H9 (cell line): Measurements from ENCODE around the gene VIPR2. TPM values are rescaled to one million over a fixed set of nuclear protein-coding genes. Genes with fewer than 3 reads are reported as not detected.

Experiments
- DNase-seq: peaks from one replicate; pipeline ENCODE4 v3.0.0-alpha.2; 2017
- H2AFZ ChIP-seq: one replicate; pipeline ENCODE4 v1.6.1; 2013; ENCODE audit warnings: mild to moderate bottlenecking, low read length, control low read depth, moderate library complexity
- H2AK5ac ChIP-seq: 2 replicates; pipeline ENCODE4 v1.6.1; 2013; ENCODE audit warnings: low read length, control low read depth, mixed read lengths; ENCODE audit not compliant: insufficient read length
- H2BK120ac ChIP-seq: one replicate; pipeline ENCODE4 v1.6.1; 2013; ENCODE audit warnings: low read depth, mild to moderate bottlenecking, low read length, control low read depth, inconsistent platforms; ENCODE audit not compliant: poor library complexity, severe bottlenecking
- H2BK12ac ChIP-seq: 2 replicates; pipeline ENCODE4 v1.6.1; 2013; ENCODE audit warnings: low read length, control low read depth, mixed read lengths, low read depth; ENCODE audit not compliant: insufficient read length
- H2BK15ac ChIP-seq: 2 replicates; pipeline ENCODE4 v1.6.1; 2013; ENCODE audit warnings: low read depth, low read length, control low read depth
- H2BK20ac ChIP-seq: one replicate; pipeline ENCODE4 v1.6.1; 2013; ENCODE audit warnings: low read depth, mild to moderate bottlenecking, low read length, control low read depth, inconsistent platforms; ENCODE audit not compliant: poor library complexity, severe bottlenecking
- H2BK5ac ChIP-seq: 2 replicates; pipeline ENCODE4 v1.6.1; 2013; ENCODE audit warnings: low read length, control low read depth, mixed read lengths; ENCODE audit not compliant: insufficient read length
- H3K14ac ChIP-seq: 2 replicates; pipeline ENCODE4 v1.6.1; 2013; ENCODE audit warnings: low read length, control low read depth; ENCODE audit not compliant: insufficient read depth
- H3K18ac ChIP-seq: 2 replicates; pipeline ENCODE4 v1.6.1; 2013; ENCODE audit warnings: low read depth, mild to moderate bottlenecking, mixed read lengths, low read length, control low read depth; ENCODE audit not compliant: insufficient read length
- H3K23ac ChIP-seq: 2 replicates; pipeline ENCODE4 v1.6.1; 2013; ENCODE audit warnings: low read length, control low read depth, mixed read lengths, low read depth; ENCODE audit not compliant: insufficient read length
- H3K23me2 ChIP-seq: 2 replicates; pipeline ENCODE4 v1.6.1; 2013; ENCODE audit warnings: low read depth, mild to moderate bottlenecking, mixed read lengths, low read length, control low read depth; ENCODE audit not compliant: insufficient read length, poor library complexity, severe bottlenecking
- H3K27ac ChIP-seq: 2 replicates; pipeline ENCODE4 v1.5.1; 2013; ENCODE audit warnings: low read length, control low read depth, mixed read lengths, low read depth; ENCODE audit not compliant: insufficient read length
- H3K27me3 ChIP-seq: 2 replicates; pipeline ENCODE4 v1.6.1; 2013; ENCODE audit warnings: low read length, control low read depth, inconsistent platforms; ENCODE audit not compliant: insufficient read depth
- H3K4ac ChIP-seq: 2 replicates; pipeline ENCODE4 v1.6.1; 2013; ENCODE audit warnings: low read depth, mild to moderate bottlenecking, control low read depth, inconsistent platforms, low read length, moderate library complexity
- H3K4me1 ChIP-seq: 2 replicates; pipeline ENCODE4 v1.6.1; 2013; ENCODE audit warnings: low read length, control low read depth, inconsistent platforms; ENCODE audit not compliant: insufficient read depth
- H3K4me2 ChIP-seq: 2 replicates; pipeline ENCODE4 v1.6.1; 2013; ENCODE audit warnings: low read length, control low read depth, mixed read lengths; ENCODE audit not compliant: insufficient read length, insufficient read depth
- H3K56ac ChIP-seq: 2 replicates; pipeline ENCODE4 v1.6.1; 2013; ENCODE audit warnings: low read depth, mild to moderate bottlenecking, mixed read lengths, low read length, control low read depth; ENCODE audit not compliant: insufficient read length
- H3K79me1 ChIP-seq: 2 replicates; pipeline ENCODE4 v1.6.1; 2013; ENCODE audit warnings: low read depth, mild to moderate bottlenecking, moderate library complexity, low read length, control low read depth, inconsistent platforms; ENCODE audit not compliant: insufficient read depth, poor library complexity, severe bottlenecking
- H3K79me2 ChIP-seq: 2 replicates; pipeline ENCODE4 v1.6.1; 2013; ENCODE audit warnings: low read length, control low read depth, inconsistent platforms; ENCODE audit not compliant: insufficient read depth
- H3K9ac ChIP-seq: 2 replicates; pipeline ENCODE4 v1.6.1; 2013; ENCODE audit warnings: low read length, control low read depth, mixed read lengths; ENCODE audit not compliant: insufficient read length; ENCODE audit errors: extremely low read depth
- H3K9me3 ChIP-seq: one replicate; pipeline ENCODE4 v1.6.1; 2013; ENCODE audit warnings: low read depth, low read length, inconsistent platforms; ENCODE audit not compliant: control insufficient read depth
- H3T11ph ChIP-seq: one replicate; pipeline ENCODE4 v1.6.1; 2013; ENCODE audit warnings: mild to moderate bottlenecking, low read length, control low read depth, inconsistent platforms
- H4K20me1 ChIP-seq: one replicate; pipeline ENCODE4 v1.6.1; 2013; ENCODE audit not compliant: control insufficient read depth, insufficient read length, insufficient read depth
- H4K5ac ChIP-seq: 2 replicates; pipeline ENCODE4 v1.6.1; 2013; ENCODE audit warnings: low read depth, mild to moderate bottlenecking, mixed read lengths, low read length, control low read depth; ENCODE audit not compliant: insufficient read length
- H4K8ac ChIP-seq: replicated peaks from 2 replicates; pipeline ENCODE4 v1.6.1; 2013; ENCODE audit warnings: low read length, control low read depth, mixed read lengths, low read depth; ENCODE audit not compliant: insufficient read length
- H4K91ac ChIP-seq: 2 replicates; pipeline ENCODE4 v1.6.1; 2013; ENCODE audit warnings: low read depth, mild to moderate bottlenecking, moderate library complexity, mixed read lengths, low read length, control low read depth; ENCODE audit not compliant: insufficient read length
- H3K27ac Mint-ChIP-seq, 3 experiments: 2 replicates in 2 of 3; 3 replicates in 1 of 3; pipeline ENCODE4 v1.8.0; 2020 to 2021; ENCODE audit warnings: mixed read lengths in 3 of 3, mild to moderate bottlenecking in 1 of 3, moderate library complexity in 1 of 3
- H3K27me3 Mint-ChIP-seq: 2 replicates; pipeline ENCODE4 v1.8.0; 2021; ENCODE audit warnings: low read depth, mild to moderate bottlenecking, moderate library complexity, mixed read lengths
- H3K36me3 Mint-ChIP-seq, 3 experiments: 2 replicates in 2 of 3; 3 replicates in 1 of 3; pipeline ENCODE4 v1.8.0; 2020 to 2021; ENCODE audit warnings: low read depth in 3 of 3, mixed read lengths in 3 of 3; ENCODE audit not compliant: insufficient read depth in 1 of 3
- H3K4me1 Mint-ChIP-seq, 2 experiments: 2 replicates each; pipeline ENCODE4 v1.8.0; 2020; ENCODE audit warnings: mixed read lengths in 2 of 2
- H3K4me3 Mint-ChIP-seq, 2 experiments: 2 replicates in 1 of 2; 3 replicates in 1 of 2; pipeline ENCODE4 v1.8.0; 2020 to 2021; ENCODE audit warnings: mild to moderate bottlenecking in 2 of 2, mixed read lengths in 2 of 2, moderate library complexity in 1 of 2
- H3K9me3 Mint-ChIP-seq, 2 experiments: 2 replicates in 1 of 2; 3 replicates in 1 of 2; pipeline ENCODE4 v1.8.0; 2020; ENCODE audit warnings: mild to moderate bottlenecking in 2 of 2, mixed read lengths in 2 of 2, moderate library complexity in 1 of 2
- CTCF ChIP-seq: fragments of 200-600 bp; sonication (generic); conservative IDR thresholded peaks from 3 replicates; pipeline ENCODE4 v1.8.0; 2021; ENCODE audit warnings: antibody characterized with exemption, mild to moderate bottlenecking
- WGBS: extraction: QIAGEN DNeasy Blood & Tissue Kit; methylation state at CpG from one replicate; pipeline ENCODE4 v1.1.7; 2013; ENCODE audit warnings: missing lambda C conversion rate, low lambda C conversion rate, mixed read lengths; ENCODE audit not compliant: insufficient read length; ENCODE audit errors: extremely low coverage; 5-methylcytosine and 5-hydroxymethylcytosine counted together
- total RNA-seq: library from RNA; stranded (reverse); gene quantifications from 2 replicates; pipeline ENCODE4 v1.2.1, GENCODE V29; 2021

Gene VIPR2
- total RNA-seq, 1 experiment from 2014 or later: 1.6 TPM

GRCh38 chr7:159019111-159019510 is 125.6 kb downstream of the VIPR2 start:
- Histone ChIP-seq H4K5ac (no peak overlapping the region), H3K4me2 (no peak overlapping the region), H3K18ac (no peak overlapping the region), H3K9ac (no peak overlapping the region), H3K9me3 (no peaks in the 10 kb centered on the region), H2AK5ac (no peak overlapping the region), H3K14ac (no peak overlapping the region), H3T11ph (no peak overlapping the region), H2AFZ (no peak overlapping the region), H3K23ac (no peak overlapping the region), H3K27ac (no peak overlapping the region), H3K56ac (no peak overlapping the region), H4K91ac (no peak overlapping the region), H2BK120ac (no peak overlapping the region), H3K79me2 (no peaks in the 10 kb centered on the region), H3K23me2 (no peaks in the 10 kb centered on the region), H2BK20ac (no peak overlapping the region), H2BK15ac (no peak overlapping the region), H3K79me1 (no peaks in the 10 kb centered on the region), H3K4me1 (0 out of 2 replicates have a peak, but pooled peaks cover 2% of the 10 kb centered on the region), H4K20me1 (no peaks in the 10 kb centered on the region), H2BK5ac (no peak overlapping the region), H3K4ac (no peak overlapping the region), H3K27me3 (no peaks in the 10 kb centered on the region), H2BK12ac (no peak overlapping the region), H4K8ac (no peak overlapping the region)
- Mint-ChIP-seq H3K9me3 (peaks cover 9 to 12% of the 10 kb centered on the region in 2 experiments; a peak in 4 of 5 replicates), H3K27ac (no peak overlapping the region), H3K36me3 (peaks cover 0 to 12% (median 0%) of the 10 kb centered on the region in 3 experiments; a peak in 2 of 7 replicates), H3K4me3 (no peak overlapping the region), H3K4me1 (peaks cover 19% of the 10 kb centered on the region in 2 experiments), H3K27me3 (peaks cover 4% of the 10 kb centered on the region)
- no CpG with 5 or more reads among the region's 5 CpGs for WGBS
- no peak for TF ChIP-seq CTCF
- no peak for DNase-seq
